Measurements from ENCODE around the gene PLCB2.

PLCB2 gene

DNA sequence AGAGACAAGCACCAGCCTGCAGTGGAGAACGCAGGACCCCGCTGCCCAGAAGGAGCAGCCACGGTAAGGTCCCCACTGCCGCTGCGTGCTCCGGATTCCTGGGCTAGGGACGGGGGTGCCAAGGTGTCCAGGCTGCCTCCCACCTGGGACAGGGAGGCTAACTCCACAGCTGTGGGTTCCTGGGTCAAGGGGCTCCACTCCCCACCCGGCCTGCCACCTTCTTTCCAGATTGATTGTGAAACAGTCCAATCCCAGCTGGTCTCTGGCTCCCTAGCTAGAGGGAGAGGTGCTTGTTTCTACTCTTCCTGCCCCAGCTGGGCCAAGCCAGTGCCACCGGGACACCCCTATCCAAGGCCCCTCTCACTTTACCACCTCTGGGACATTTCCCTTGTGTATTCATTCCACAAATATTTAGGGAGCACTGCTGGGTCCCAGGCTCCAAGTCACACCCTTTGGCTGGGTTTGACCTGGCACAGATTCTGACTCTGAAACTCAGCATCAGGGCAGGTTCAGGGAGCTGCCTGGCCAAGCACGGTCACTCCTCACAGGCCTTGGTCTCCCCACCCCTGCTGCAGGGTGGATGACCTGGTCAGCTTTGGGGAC lies 67.0 kb downstream of the PLCB2 start:
- H3K27ac ChIP-seq (ENCODE audit: extremely low read depth, low read depth, low read length), result no peak overlapping the region
- H3K4me1 ChIP-seq (ENCODE audit: control insufficient read depth, insufficient read depth, low read length), result peaks cover 5% of the 10 kb centered on the region; the same call in 1 of the 2 replicates
- CTCF ChIA-PET, result interaction anchor here (3.9 to 10.3 kb wide), 2 partner anchors 23 to 33 kb away, joined by 13 to 68 read pairs; no protein-coding TSS in a partner anchor
- TF ChIP-seq, protein P1, sequence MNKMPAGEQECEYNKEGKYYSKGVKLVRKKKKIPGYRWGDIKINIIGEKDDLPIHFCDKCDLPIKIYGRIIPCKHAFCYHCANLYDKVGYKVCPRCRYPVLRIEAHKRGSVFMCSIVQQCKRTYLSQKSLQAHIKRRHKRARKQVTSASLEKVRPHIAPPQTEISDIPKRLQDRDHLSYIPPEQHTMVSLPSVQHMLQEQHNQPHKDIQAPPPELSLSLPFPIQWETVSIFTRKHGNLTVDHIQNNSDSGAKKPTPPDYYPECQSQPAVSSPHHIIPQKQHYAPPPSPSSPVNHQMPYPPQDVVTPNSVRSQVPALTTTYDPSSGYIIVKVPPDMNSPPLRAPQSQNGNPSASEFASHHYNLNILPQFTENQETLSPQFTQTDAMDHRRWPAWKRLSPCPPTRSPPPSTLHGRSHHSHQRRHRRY (tag by site-specific recombination; IDR thresholded peaks at IDR 0.05), result no peak
- TF ChIP-seq GFI1B (tag by site-specific recombination; IDR thresholded peaks at IDR 0.05) (no peak), ZNF544 (tag by site-specific recombination; IDR thresholded peaks at IDR 0.05) (no peak), ZNF626 (tag by site-specific recombination; IDR thresholded peaks at IDR 0.05) (no peak), ZNF10 (tag by site-specific recombination; IDR thresholded peaks at IDR 0.05) (no peak)
- TF ChIP-seq, protein P2, sequence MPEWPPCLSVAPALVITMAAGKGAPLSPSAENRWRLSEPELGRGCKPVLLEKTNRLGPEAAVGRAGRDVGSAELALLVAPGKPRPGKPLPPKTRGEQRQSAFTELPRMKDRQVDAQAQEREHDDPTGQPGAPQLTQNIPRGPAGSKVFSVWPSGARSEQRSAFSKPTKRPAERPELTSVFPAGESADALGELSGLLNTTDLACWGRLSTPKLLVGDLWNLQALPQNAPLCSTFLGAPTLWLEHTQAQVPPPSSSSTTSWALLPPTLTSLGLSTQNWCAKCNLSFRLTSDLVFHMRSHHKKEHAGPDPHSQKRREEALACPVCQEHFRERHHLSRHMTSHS (tag by site-specific recombination; IDR thresholded peaks at IDR 0.05), result no peak
- no peaks in the 10 kb centered on the region for H3K36me3 ChIP-seq (ENCODE audit: control insufficient read depth in 2 of 2, insufficient read depth in 1 of 2, low read length in 2 of 2)
- H3K9me3 ChIP-seq (ENCODE audit: control insufficient read depth, insufficient read depth, low read depth, low read length), result no peaks in the 10 kb centered on the region
- no peak overlapping the region for H3K4me3 ChIP-seq (ENCODE audit: low read depth, low read length)
- POLR2A ChIA-PET, result no interaction called here

DNA sequence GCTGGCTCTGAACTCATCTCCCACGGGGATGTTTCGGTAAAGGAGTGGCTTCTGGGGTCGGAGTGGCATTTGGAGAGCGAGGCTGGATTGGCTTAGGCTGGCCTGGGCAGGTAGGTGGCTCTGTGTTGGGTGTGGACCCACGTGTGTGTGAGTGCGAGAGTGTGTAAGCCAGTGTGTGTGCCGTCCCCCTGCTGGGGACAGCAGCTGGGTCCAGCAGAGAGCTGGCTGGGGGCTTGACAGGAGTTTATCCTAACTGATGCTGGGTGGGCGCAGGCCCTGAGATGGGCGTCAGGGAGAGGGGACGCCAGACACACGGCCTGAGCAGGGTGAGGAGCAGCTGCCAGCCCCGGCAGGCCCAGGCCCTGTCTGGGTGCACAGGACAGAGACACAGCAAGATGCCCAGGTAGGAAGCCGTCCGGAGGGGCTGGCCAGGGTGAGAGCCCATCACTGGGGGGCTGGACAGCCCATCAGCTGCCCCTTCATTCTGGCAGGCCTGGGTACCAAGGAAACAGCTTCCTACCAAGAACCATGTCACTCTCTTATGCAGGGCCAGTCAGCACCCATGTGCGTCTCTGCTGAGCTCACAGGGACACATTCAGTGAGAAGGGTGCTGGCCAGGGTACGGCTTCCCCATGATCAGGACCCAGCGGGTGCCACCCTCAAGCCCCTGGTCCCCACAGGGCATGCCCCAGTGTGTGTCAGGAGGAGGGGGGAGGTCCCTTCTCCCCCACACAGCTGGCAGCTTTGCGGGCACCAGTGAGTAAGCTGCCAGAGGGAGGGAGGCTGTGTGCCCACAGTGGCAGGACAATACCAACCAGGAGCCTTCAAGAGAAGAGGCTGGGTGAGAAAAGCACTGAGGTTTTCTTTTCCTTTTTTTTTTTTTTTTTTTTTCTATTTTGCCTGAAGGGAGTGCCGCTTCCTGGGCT lies 67.8 kb downstream of the PLCB2 start:
- CTCF ChIA-PET, result interaction anchor here (0.6 to 10.3 kb wide), 5 partner anchors 22 to 67 kb away, joined by 3 to 68 read pairs (median 6); no protein-coding TSS in a partner anchor
- H3K27ac ChIP-seq (ENCODE audit: extremely low read depth, low read depth, low read length), result no peak overlapping the region

DNA sequence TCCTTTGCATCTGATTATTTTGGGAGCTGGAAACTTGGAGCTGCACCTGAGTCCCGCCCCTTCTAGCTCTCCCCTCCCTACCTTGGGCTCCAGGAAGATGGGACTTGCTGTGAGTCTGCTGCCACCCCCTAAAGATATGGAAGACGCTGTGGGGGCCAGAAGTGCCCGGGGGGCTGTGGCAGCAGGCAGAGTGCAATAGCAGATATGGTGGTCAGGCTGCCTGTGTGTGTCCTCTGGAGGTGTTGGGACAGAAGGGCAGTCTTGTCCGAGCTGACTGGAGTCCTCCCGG lies 68.4 kb downstream of the PLCB2 start:
- Histone ChIP-seq H3K4me1 (ENCODE audit: control insufficient read depth, insufficient read depth, low read length) (peaks cover 5% of the 10 kb centered on the region; the same call in 1 of the 2 replicates), H3K36me3 (ENCODE audit: control insufficient read depth in 2 of 2, insufficient read depth in 1 of 2, low read length in 2 of 2) (no peaks in the 10 kb centered on the region), H3K9me3 (ENCODE audit: control insufficient read depth, insufficient read depth, low read depth, low read length) (no peaks in the 10 kb centered on the region), H3K4me3 (ENCODE audit: low read depth, low read length) (peak overlapping the region; percentile 26), H3K27ac (ENCODE audit: extremely low read depth, low read depth, low read length) (no peak overlapping the region; the same call in 1 of the 2 replicates)
- POLR2A ChIA-PET, result interaction anchor here (1.3 kb wide), 1 partner anchor 16 kb away, joined by 6 read pairs; no protein-coding TSS in a partner anchor
- CTCF ChIA-PET, result interaction anchor here (0.5 to 10.3 kb wide), 6 partner anchors 8 to 67 kb away, joined by 3 to 68 read pairs (median 4); no protein-coding TSS in a partner anchor
- TF ChIP-seq KLF16 (tag by site-specific recombination; IDR thresholded peaks at IDR 0.05), result no peak
- 0 out of 2 replicates have a peak, but pooled peaks have one; percentile 6 for TF ChIP-seq ZBTB20 (tag by site-specific recombination; IDR thresholded peaks at IDR 0.05)

More for the DNA sequence above, 67.8 kb downstream of the PLCB2 start:
- TF ChIP-seq ZIC2 (tag by site-specific recombination; IDR thresholded peaks at IDR 0.05) (peak; percentile 29; the same call in 1 of the 2 replicates), ZNF394 (tag by site-specific recombination; IDR thresholded peaks at IDR 0.05; ENCODE audit: borderline replicate concordance) (no peak)
- no peaks in the 10 kb centered on the region for H3K9me3 ChIP-seq (ENCODE audit: control insufficient read depth, insufficient read depth, low read depth, low read length)
- peaks cover 5% of the 10 kb centered on the region; the same call in 1 of the 2 replicates for H3K4me1 ChIP-seq (ENCODE audit: control insufficient read depth, insufficient read depth, low read length)
- POLR2A ChIA-PET, result interaction anchor here (1.3 kb wide), 1 partner anchor 15 kb away, joined by 6 read pairs; no protein-coding TSS in a partner anchor
- no peaks in the 10 kb centered on the region for H3K36me3 ChIP-seq (ENCODE audit: control insufficient read depth in 2 of 2, insufficient read depth in 1 of 2, low read length in 2 of 2)
- H3K4me3 ChIP-seq (ENCODE audit: low read depth, low read length), result no peak overlapping the region

DNA sequence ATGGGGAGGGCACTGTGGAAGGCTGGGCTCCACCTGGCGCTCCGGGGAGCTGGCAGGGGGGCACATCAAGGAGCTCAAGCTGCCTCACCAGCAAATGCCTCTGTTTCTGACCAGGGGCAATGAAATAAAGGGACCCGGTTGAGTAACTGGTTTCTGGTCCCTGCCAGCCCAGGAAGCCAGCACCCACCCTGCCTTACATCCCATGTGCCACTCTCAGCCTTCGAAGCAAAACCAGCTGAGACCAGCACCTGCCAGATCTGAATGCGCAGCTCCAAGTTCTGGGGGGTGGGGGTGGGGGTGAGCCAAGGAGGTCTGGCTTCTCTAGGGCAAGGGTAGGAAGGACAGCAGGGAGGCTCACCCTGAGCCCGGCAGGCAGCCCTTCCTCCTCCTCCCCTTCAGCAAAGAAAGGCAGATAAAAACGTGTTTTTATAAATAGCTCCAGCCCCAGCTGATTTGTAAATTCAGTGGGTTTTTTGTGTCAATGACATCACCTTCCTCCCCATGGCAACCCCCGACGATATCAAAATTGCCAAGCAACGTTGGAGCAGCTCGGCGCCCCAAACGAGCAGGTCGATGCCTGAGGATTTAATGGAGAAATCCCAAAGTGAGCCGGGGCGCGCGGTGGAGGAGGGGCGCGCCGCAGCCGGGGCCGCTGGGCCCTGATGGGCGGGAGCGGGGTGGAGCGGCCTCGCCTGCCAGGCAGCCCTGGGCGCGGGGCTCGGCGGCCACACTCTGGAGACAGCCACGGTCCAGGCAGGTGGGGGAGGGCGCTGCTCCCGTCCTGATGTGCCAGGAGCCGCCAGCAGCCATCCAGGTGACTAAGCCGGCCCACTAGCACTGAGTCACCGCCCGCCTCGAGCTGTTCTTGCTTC lies 69.0 kb downstream of the PLCB2 start, which contains the start of gene PAK6:
TSS of gene PAK6 (plus strand) at position 532 of the 872 bp plus-strand sequence. CDS start 25,723 bp downstream, outside the sequence.
- Histone ChIP-seq H3K4me3 (ENCODE audit: low read depth, low read length) (peak within 1 kb of the TSS; percentile 26), H3K27ac (ENCODE audit: extremely low read depth, low read depth, low read length) (no peak within 1 kb of the TSS; the same call in 1 of the 2 replicates), H3K36me3 (ENCODE audit: control insufficient read depth in 2 of 2, insufficient read depth in 1 of 2, low read length in 2 of 2) (no peaks in the 10 kb centered on the region), H3K4me1 (ENCODE audit: control insufficient read depth, insufficient read depth, low read length) (peaks cover 5% of the 10 kb centered on the region; the same call in 1 of the 2 replicates), H3K9me3 (ENCODE audit: control insufficient read depth, insufficient read depth, low read depth, low read length) (no peaks in the 10 kb centered on the region)
- ChIA-PET CTCF (interaction anchor here (0.5 to 10.3 kb wide), 5 partner anchors 9 to 68 kb away, joined by 3 to 68 read pairs (median 6); no protein-coding TSS in a partner anchor), POLR2A (interaction anchor here (0.7 to 1.3 kb wide), 2 partner anchors 10 to 16 kb away, joined by 3 to 6 read pairs; no protein-coding TSS in a partner anchor)
- no peak for TF ChIP-seq ZBTB8A (tag by site-specific recombination; IDR thresholded peaks at IDR 0.05)
- TF ChIP-seq, protein P1 (tag by site-specific recombination; IDR thresholded peaks at IDR 0.05), result no peak
- no peak for TF ChIP-seq ZNF514 (tag by site-specific recombination; IDR thresholded peaks at IDR 0.05)
- TF ChIP-seq WT1 (tag by site-specific recombination; IDR thresholded peaks at IDR 0.05), result no peak
- TF ChIP-seq, protein P3, sequence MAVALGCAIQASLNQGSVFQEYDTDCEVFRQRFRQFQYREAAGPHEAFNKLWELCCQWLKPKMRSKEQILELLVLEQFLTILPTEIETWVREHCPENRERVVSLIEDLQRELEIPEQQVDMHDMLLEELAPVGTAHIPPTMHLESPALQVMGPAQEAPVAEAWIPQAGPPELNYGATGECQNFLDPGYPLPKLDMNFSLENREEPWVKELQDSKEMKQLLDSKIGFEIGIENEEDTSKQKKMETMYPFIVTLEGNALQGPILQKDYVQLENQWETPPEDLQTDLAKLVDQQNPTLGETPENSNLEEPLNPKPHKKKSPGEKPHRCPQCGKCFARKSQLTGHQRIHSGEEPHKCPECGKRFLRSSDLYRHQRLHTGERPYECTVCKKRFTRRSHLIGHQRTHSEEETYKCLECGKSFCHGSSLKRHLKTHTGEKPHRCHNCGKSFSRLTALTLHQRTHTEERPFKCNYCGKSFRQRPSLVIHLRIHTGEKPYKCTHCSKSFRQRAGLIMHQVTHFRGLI (tag by site-specific recombination; IDR thresholded peaks at IDR 0.05), result no peak
- TF ChIP-seq, protein P4, sequence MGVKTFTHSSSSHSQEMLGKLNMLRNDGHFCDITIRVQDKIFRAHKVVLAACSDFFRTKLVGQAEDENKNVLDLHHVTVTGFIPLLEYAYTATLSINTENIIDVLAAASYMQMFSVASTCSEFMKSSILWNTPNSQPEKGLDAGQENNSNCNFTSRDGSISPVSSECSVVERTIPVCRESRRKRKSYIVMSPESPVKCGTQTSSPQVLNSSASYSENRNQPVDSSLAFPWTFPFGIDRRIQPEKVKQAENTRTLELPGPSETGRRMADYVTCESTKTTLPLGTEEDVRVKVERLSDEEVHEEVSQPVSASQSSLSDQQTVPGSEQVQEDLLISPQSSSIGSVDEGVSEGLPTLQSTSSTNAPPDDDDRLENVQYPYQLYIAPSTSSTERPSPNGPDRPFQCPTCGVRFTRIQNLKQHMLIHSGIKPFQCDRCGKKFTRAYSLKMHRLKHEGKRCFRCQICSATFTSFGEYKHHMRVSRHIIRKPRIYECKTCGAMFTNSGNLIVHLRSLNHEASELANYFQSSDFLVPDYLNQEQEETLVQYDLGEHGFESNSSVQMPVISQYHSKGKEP (tag by site-specific recombination; IDR thresholded peaks at IDR 0.05), result peak; percentile 14; the same call in 1 of the 2 replicates
- TF ChIP-seq ZNF426 (tag by site-specific recombination; IDR thresholded peaks at IDR 0.05), result no peak
